ENCODE data around the gene EOGT.

DNA sequence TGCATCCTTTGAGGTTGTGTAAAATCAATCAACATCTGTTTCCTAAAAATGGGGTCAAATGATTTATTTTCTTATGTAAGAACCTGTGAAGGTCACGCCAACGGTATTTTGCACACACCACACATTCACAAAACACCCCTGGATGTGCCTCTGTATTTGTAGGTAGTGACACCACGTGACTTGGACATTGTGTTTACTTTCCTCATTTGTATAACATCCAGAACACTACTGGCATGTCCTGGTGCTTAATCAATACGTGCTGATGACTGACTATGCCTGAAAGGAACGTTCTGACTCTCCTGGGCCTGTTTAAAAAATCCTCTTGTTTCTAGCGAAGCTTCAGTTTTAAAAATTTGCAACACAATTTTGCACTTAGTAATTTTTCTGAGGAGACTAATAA lies 77.7 kb downstream of the EOGT start:
- TF ChIP-seq, protein P1, sequence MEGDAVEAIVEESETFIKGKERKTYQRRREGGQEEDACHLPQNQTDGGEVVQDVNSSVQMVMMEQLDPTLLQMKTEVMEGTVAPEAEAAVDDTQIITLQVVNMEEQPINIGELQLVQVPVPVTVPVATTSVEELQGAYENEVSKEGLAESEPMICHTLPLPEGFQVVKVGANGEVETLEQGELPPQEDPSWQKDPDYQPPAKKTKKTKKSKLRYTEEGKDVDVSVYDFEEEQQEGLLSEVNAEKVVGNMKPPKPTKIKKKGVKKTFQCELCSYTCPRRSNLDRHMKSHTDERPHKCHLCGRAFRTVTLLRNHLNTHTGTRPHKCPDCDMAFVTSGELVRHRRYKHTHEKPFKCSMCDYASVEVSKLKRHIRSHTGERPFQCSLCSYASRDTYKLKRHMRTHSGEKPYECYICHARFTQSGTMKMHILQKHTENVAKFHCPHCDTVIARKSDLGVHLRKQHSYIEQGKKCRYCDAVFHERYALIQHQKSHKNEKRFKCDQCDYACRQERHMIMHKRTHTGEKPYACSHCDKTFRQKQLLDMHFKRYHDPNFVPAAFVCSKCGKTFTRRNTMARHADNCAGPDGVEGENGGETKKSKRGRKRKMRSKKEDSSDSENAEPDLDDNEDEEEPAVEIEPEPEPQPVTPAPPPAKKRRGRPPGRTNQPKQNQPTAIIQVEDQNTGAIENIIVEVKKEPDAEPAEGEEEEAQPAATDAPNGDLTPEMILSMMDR (IDR thresholded peaks at IDR 0.05), result no peak
- TF ChIP-seq POLR2AphosphoS5 (IDR thresholded peaks at IDR 0.05) (no peak), POLR2A (IDR thresholded peaks at IDR 0.05) (no peak), EP300 (IDR thresholded peaks at IDR 0.05; ENCODE audit: low read depth) (no peak)

Data from transverse colon (tissue), 4 donors.